GM10266 (cell line): ENCODE measurements around the gene PDX1.

Experiments used
- DNase-seq: peaks from one replicate; pipeline ENCODE4 v3.0.0; 2012; ENCODE audit errors: extremely low spot score
- TF ChIP-seq, protein P1 (sequence below): IDR thresholded peaks from 2 replicates; pipeline ENCODE4 v1.5.1; 2012; ENCODE audit warnings: mild to moderate bottlenecking, low read depth; ENCODE audit not compliant: control insufficient read depth, insufficient read depth; ENCODE audit errors: missing control alignments

PDX1 gene

DNA sequence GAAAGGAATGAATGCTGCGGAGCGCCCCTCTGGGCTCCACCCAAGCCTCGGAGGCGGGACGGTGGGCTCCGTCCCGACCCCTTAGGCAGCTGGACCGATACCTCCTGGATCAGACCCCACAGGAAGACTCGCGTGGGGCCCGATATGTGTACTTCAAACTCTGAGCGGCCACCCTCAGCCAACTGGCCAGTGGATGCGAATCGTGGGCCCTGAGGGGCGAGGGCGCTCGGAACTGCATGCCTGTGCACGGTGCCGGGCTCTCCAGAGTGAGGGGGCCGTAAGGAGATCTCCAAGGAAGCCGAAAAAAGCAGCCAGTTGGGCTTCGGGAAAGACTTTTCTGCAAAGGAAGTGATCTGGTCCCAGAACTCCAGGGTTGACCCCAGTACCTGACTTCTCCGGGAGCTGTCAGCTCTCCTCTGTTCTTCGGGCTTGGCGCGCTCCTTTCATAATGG, 8.6 kb downstream of the PDX1 start:
- no peak for DNase-seq
- TF ChIP-seq, protein P1, sequence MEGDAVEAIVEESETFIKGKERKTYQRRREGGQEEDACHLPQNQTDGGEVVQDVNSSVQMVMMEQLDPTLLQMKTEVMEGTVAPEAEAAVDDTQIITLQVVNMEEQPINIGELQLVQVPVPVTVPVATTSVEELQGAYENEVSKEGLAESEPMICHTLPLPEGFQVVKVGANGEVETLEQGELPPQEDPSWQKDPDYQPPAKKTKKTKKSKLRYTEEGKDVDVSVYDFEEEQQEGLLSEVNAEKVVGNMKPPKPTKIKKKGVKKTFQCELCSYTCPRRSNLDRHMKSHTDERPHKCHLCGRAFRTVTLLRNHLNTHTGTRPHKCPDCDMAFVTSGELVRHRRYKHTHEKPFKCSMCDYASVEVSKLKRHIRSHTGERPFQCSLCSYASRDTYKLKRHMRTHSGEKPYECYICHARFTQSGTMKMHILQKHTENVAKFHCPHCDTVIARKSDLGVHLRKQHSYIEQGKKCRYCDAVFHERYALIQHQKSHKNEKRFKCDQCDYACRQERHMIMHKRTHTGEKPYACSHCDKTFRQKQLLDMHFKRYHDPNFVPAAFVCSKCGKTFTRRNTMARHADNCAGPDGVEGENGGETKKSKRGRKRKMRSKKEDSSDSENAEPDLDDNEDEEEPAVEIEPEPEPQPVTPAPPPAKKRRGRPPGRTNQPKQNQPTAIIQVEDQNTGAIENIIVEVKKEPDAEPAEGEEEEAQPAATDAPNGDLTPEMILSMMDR, result no peak

DNA sequence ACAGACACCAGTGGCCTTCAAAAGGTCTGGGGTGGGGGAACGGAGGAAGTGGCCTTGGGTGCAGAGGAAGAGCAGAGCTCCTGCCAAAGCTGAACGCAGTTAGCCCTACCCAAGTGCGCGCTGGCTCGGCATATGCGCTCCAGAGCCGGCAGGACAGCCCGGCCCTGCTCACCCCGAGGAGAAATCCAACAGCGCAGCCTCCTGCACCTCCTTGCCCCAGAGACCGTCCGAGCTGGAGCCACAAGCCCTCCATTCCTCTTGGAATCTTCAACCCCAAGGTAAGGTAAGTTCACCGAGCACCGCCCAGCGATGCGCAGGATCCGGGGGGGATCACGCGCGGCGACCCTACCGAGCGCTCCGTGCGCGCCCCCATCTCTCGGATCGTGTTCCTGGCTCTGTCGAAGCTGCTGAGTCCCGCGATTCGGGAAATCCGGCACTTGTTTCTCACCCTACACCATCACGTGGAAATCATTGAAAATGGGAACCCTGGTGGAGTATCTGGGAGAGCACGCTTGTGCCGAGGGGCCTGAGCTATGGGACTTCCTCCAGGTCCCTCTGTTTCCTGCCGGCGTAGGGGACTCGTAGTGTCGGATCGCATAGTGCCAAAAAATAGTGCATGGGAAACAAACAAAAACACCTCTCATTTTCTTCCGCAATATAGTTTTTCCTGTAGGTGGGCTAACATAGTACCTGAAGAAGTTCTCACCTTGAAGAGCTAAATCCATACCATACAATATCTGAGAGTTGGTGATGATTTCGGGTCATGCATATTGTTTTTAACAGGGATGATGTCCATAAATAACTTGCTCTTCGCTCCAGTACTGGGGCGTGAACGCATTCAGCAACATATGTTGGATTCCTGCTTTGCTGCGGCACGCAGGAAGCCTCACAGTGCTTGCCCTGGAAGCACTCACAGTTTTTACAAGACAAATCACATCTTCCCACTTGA, 9.3 kb downstream of the PDX1 start:
- no peak for DNase-seq
- TF ChIP-seq, protein P1, result no peak

DNA sequence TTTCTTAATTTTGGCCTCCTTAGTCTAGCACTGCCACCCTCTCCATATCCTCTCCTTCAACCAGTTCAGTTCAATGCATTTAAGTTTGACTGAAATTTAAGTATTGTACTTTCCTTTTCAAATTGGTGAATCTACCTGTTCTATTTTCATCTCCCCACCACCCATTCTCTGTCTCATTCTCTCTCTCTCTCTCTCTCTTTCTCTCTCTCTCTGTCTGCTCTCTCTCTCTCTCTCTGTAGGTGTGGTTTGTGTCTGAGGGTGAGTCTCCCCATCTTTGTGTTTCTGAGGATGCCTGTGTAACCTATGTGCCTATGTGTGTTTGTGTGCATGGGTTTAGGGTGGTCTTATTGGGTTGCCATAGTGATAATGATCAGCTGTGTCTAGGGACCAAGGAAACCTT, 10.1 kb downstream of the PDX1 start:
- no peak for DNase-seq
- TF ChIP-seq, protein P1, result no peak

DNA sequence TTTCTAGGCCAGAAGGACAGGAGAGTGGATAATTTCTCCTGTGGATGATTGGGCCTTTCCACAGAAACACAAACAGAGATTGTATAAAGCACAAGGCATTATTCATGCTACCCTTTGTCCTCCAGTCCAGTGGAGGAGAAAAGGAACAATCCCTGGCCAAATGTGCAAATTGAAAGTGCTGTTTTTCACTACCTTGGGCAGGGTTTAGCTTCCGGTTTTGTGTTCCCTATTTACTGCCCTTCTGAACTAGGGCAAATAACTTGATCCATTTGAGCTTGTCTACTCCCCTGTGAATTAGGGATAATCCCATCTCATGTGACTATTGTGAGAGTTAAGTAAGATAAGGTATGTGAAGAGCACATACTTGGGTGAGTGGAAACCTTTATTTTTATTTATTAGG, 13.3 kb downstream of the PDX1 start:
- DNase-seq, result no peak
- TF ChIP-seq, protein P1, result no peak

DNA sequence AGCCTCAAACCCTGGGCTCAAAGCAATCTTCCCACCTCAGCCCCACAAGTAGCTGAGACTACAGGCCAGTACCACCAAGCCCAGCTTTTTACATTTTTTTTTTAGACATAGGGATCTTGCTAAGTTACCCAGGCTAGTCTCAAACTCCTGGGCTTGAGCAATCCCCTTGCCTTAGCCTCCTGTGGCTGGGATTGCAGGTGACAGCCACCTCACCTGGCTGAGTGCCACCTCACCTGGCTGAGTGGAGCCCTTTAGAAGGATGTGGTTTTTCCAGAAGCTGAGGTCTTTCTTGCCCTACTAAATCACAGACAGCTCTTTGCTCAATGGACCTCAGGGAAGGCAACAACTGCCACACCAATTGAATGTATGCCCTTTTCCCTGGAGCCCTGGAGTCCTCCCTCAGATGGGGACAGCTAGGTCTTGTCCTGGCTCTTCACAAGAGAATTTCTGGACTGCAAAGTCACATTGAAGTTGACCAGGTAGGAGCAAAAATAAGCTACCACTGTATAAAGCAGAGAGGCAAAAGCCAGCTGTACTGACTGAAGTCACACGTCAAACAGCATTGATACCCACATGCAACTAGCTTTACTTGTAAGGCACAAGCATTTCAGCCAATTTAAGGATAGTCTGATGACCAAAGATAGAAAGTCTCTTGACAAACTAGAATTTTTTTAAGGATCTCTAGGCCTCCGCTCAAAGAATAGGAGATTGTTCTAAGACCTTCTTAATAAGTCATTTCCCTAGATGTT, 14.0 kb downstream of the PDX1 start:
- TF ChIP-seq, protein P1, result no peak
- no peak for DNase-seq

DNA sequence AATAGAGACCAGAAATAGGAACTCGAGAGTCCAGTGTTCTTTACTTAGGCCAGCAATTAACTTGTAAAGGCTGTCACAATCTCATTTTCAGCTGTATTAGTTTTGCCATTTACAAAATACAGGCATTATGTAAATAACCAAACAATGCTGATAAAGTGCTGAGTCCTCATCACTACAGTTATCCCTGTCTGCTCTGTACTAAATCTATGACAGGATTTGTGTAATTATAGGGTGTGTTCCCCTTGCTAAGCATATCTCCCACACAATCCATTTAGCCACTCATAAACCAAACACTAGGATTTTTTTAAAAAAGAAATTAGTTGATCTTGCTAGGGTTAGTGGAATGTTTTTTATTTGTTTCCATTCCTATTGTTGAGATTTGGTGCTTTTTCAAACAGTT, 23.2 kb downstream of the PDX1 start:
- no peak for DNase-seq
- TF ChIP-seq, protein P1, result no peak
